ENCODE results near the gene DIPK1B. TPM values are rescaled to one million over a fixed set of nuclear protein-coding genes. Genes with fewer than 3 reads are reported as not detected.

Gene DIPK1B
- total RNA-seq, 4 donors from 2014 or later, result 19.4 to 23.6 (median 22.6) TPM

- Histone ChIP-seq H3K4me1 (peaks cover 5 to 21% of the 10 kb centered on the region in 2 donors), H3K27me3 (no peaks in the 10 kb centered on the region), H3K4me3 (replicated peaks in 1 of 3) (no peak overlapping the region), H3K36me3 (no peaks in the 10 kb centered on the region), H3K9me3 (no peaks in the 10 kb centered on the region), H3K27ac (peak overlapping the region; percentile 52 to 77 (median 64))
- 42% methylated on average over 16 of the region's 16 CpGs for WGBS, 2 donors
- no peak for TF ChIP-seq POLR2A (IDR thresholded peaks at IDR 0.05)
- no peak for TF ChIP-seq CTCF (IDR thresholded peaks at IDR 0.05)
- intact Hi-C loops (cut with DNase I), result no loop called here
- peak; percentile 74 to 82 for DNase-seq
Measured at GRCh38 chr9:136732444-136733178, 20.2 kb downstream of the DIPK1B start.

- no peak for DNase-seq
- TF ChIP-seq POLR2A (IDR thresholded peaks at IDR 0.05) (no peak), CTCF (IDR thresholded peaks at IDR 0.05) (no peak)
- no peak overlapping the region for H3K4me3 ChIP-seq (replicated peaks in 1 of 3)
- no peak overlapping the region for H3K27ac ChIP-seq
- H3K9me3 ChIP-seq, result no peaks in the 10 kb centered on the region
- WGBS, 2 donors, result 84 to 91% methylated on average over 11 to 12 of the region's 12 CpGs
- no peaks in the 10 kb centered on the region for H3K36me3 ChIP-seq
- H3K27me3 ChIP-seq, result no peaks in the 10 kb centered on the region
- intact Hi-C loops (cut with DNase I), result no loop called here
- H3K4me1 ChIP-seq, result peaks cover 5 to 18% of the 10 kb centered on the region in 2 donors
Measured at GRCh38 chr9:136733611-136734010, 21.2 kb downstream of the DIPK1B start.

DNA sequence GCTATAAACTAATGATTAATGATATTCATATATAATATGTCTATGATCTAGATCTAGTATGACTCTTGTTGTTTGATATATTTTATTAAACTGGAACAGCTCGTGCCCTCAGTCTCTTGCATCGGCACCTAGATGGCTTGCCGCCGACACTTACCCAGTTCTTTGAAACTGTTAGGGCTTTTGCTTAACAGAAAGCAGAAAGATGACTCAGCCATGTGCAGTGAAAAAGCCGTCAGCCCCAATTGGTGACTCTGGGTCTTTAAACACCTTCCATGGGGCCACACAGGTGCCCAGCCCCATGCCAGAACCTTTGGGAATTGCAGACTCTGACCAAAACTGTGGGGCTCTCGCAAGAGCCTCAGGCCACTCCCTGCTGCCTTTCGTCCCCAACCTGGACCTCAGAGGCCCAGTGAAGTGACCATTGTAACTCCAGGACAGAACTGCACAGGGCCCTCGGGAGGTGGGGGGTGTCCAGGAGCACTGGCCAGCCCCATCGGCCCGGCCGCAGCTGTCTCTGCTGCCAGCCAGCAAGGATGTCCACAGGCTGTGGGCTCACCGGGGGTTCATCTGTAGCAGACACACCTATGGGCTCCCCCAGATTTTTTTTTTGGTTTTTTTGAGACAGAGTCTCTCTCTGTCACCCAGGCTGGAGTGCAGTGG, 22.6 kb downstream of the DIPK1B start:
- intact Hi-C loops (cut with DNase I), result no loop called here
- 87 to 94% methylated on average over 8 to 12 of the region's 12 CpGs for WGBS, 2 donors
- TF ChIP-seq CTCF (IDR thresholded peaks at IDR 0.05) (no peak), POLR2A (IDR thresholded peaks at IDR 0.05) (no peak)
- Histone ChIP-seq H3K36me3 (no peaks in the 10 kb centered on the region), H3K4me1 (peaks cover 5 to 11% of the 10 kb centered on the region in 2 donors), H3K27me3 (no peaks in the 10 kb centered on the region), H3K4me3 (replicated peaks in 1 of 3) (no peak overlapping the region), H3K27ac (no peak overlapping the region), H3K9me3 (no peaks in the 10 kb centered on the region)
- DNase-seq, result no peak

DNA sequence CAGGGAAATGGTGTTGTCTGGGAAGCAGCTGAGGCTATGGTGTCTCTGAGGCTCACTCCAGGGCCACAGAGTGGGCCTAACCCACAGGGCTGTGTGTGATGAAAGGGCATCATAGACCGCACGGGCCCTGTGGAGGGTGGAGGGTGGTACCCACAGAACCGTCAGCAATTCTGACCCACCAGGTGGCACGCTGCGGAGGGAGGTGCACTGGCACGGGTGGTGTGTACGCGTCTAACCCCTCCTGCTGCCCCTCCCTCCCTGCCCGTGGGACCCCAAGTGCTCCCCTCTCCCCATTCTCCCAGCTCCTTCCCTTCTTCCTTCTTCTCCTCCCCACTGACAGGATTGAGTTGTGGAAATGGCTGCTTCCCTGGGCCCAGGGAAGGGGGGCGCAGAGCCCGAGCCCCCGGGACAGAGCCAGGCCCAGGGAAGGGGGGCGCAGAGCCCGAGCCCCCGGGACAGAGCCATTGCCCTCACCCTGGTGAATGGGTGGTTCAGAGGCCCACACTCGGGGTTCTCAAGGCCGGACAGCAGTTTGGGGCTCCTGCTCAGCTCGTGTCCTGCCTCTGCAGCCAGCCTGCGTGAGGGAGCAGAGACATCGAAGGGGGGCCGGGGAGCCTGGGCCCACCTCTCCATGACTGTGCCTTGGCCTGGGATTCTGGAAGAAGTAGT, 23.6 kb downstream of the DIPK1B start:
- Histone ChIP-seq H3K27ac (no peak overlapping the region), H3K9me3 (no peaks in the 10 kb centered on the region), H3K27me3 (no peaks in the 10 kb centered on the region), H3K4me1 (peaks cover 7 to 16% of the 10 kb centered on the region in 2 donors), H3K36me3 (no peaks in the 10 kb centered on the region), H3K4me3 (replicated peaks in 1 of 3) (no peak overlapping the region)
- intact Hi-C loops (cut with DNase I), result no loop called here
- whole genome bisulfite sequencing, 2 donors, result 92% methylated on average over 10 to 14 of the region's 21 CpGs
- DNase-seq, result no peak
- TF ChIP-seq POLR2A (IDR thresholded peaks at IDR 0.05), result no peak
- no peak for TF ChIP-seq CTCF (IDR thresholded peaks at IDR 0.05)

All from thyroid gland (tissue), 4 donors.